Occipital lobe (tissue), 2 donors: Measurements from ENCODE around the gene ZNF181. TPM values are rescaled to one million over a fixed set of nuclear protein-coding genes. Genes with fewer than 3 reads are reported as not detected.
A peak's percentile ranks its signal among the peaks of the same experiment; 100 is the strongest.
"Not testable (repeated sequence)": the region's sequence is repeated elsewhere in the genome, so short reads cannot be mapped to it uniquely, and the experiment has no call there.

Source experiments
- DNase-seq: peaks from one replicate; lab custom pipeline; 2025; lab: John Stamatoyannopoulos, UW
- total RNA-seq: library from RNA; depleted of rRNA; stranded (reverse); fragments of >200 nt; gene quantifications from one replicate; pipeline ENCODE4 v1.2.3, GENCODE V29; 2014

ZNF181 gene
- 53.0 TPM for total RNA-seq

DNA sequence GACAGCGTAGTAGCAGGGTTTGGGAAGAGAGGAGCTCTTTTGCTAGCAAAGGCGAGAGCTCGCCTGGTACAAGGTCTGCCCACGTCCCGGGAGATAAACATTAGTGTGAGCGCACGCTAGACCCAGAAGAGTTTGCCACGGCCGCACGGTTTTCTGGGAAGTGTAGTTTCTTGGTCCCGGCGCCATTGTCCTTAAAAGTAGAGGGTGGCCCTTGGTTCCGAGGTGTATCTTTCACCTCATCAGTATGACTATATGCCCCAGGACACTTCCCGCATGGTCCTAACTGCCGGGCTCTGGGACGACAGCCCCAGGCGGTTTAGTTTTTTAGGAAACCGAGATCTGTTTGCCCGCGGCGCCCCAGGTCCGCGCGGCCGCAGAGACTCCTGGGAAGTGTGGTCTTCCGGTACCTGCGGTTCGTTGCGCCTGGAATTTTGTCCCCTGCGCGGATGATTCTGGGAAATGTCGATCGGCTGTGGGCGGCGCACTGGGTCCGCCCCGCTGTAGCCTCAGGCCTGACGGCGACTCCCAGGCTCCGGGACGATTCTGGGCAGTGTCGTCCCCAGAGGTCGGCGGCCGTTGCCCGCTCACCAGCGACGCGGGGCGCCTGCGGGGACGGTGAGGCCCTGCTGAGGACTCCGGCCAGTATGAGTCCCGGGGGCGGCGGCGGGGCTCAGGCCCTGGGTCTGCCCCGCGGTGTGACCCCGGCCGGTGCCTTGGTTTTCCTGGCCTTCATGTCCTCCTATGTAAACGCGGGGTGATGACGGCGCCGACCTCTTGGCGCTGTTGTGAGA lies at the start of gene ZNF181:
TSS of gene ZNF181 (plus strand) at position 498 of the 791 bp plus-strand sequence. CDS start 795 bp downstream, outside the sequence.
- peak; percentile 89 for DNase-seq

DNA sequence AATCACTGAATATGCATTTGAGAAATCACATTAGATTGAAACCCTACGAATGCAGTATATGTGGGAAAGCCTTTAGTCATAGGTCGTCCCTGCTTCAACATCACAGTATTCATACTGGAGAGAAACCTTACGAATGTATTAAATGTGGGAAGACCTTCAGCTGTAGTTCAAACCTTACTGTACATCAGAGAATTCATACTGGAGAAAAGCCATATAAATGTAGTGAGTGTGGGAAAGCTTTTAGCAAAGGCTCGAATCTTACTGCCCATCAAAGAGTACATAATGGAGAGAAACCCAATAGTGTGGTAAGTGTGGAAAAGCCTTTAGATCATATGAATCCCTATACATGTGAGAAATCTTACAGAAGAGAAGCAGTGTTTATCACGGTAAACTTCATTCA lies 48.8 kb upstream of the ZNF181 start:
- DNase-seq: not testable (repeated sequence)

DNA sequence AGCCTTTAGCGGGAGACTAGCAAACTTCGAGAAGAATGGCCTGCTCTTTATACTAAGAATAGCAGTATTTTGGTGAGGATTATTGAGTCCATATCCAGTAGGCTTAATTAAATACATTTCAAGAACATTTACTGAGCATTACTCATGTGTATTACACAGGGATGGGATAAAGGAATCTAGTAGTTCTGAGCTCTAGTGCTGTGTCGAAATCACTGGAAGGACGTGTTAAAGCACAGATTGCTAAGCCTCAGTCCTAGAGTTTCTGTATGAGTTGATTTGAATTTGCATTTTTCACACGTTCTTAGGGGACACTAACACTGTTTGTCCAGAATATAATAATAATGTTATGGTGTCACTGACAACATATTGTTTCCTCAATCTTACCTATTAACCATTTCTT lies 47.6 kb upstream of the ZNF181 start:
- DNase-seq: no peak

DNA sequence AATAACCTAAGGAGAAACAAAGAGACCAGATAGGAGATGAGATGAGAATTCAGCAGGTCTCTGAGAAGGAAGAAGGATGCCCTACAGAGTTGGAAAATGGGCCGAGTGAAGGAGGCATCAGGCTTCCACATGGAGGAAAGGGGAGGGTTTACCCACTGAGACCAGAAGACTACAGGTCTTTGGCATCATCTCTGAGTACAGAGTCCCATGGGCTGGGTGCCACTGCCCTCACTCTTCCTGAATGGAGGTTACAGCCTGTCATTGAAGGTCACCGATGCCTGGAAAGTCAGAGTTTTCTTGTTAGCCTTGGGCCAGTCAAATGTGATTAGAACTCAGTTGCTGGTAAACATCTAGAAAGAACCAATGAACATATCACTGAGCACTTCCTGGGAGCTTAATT lies 46.7 kb upstream of the ZNF181 start:
- DNase-seq: no peak

DNA sequence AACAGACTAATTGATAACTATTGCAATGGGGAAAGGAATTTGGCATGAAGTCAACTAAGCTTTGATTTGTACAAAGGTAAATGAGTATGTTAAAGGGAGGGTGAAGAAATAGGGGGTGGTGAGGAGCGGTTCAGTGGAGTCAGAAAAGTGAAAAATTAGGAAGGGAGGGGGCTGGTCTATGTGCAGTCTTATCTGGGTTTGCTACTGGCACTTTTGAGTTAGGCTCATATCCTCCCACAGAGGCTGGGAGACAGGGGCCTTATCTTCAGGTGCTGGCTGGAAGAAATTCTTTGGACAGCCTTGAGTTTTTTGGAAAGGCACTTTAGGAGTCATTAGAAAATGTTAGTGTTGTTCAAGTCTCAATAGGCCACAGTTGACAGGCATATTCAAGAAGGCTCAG lies 45.5 kb upstream of the ZNF181 start:
- DNase-seq: no peak

DNA sequence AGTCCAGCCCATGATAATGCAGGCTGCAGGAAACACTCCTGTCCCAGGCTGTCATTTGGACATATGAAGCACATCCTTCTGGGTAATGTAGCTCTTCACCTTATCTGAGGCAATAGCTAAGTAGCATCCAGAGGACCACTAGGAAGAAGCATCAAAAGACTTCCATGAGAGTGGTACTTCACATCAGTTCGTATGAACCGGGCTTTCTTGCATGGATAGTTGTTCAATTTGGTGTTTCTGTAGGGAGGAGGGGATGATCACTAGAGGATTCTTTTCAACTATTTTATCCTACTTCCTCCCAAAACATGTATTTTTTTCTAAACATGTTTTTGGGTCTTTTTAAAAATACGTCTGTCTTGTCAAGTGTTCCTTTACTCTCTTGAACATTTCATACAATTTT lies 43.7 kb upstream of the ZNF181 start:
- DNase-seq: no peak

DNA sequence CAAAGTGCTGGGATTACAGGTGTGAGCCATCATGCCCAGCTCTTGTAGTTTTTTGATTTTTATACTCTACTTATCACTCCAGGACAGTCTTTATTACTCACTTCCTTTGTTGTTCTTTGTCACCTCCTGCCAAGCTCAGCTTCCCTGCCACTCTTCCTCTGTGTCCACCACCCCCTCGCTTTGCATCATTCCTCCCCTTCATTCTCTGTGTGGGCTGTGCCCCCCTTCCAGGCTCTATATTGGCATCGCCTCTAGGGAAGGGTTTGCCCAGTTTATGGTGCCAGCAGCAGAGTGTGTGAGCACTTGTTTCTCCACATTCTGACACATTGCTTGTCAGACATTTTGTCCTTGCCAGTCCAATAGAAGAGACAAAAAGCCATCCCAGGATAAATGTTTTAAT lies 41.5 kb upstream of the ZNF181 start:
- DNase-seq: no peak

DNA sequence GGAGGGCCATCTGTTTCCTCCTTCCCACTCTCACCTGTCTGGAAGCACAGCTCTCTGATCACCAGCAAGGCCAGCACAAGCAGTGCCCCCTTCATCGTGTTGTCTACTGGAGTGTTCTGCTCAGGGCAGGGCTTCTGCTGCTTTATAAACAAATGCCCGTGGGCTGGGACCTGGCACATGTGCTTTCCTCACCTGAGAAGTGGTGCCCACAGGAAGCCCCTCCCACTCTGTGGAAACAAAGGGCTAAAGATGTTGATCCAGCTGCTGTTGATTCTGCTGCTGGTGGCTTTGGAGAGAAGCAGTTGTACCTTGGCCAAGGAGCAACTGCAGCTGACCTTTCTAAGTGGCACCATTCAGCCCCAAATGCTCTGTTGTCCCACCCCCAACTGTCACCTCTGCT lies 26.4 kb upstream of the ZNF181 start:
- DNase-seq: no peak

DNA sequence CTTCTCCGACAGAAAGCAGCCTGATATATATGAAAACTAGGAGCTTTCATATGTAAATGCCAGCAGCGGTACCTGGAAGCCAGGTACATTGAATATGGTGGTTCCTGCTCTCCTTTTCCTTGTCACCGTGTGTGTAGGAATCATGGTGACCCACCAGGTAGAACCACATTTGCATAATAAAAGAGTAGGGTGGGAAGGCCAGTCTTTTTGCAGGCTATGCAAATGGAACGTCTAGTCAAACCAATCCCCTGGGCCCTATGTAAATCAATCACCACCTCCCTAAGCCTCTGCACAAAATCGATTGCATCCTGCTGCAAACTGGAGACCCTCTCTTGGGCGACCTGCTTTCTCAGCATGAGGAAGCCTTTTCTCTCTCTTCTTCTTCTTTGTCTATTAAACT lies 22.2 kb upstream of the ZNF181 start:
- DNase-seq: no peak

DNA sequence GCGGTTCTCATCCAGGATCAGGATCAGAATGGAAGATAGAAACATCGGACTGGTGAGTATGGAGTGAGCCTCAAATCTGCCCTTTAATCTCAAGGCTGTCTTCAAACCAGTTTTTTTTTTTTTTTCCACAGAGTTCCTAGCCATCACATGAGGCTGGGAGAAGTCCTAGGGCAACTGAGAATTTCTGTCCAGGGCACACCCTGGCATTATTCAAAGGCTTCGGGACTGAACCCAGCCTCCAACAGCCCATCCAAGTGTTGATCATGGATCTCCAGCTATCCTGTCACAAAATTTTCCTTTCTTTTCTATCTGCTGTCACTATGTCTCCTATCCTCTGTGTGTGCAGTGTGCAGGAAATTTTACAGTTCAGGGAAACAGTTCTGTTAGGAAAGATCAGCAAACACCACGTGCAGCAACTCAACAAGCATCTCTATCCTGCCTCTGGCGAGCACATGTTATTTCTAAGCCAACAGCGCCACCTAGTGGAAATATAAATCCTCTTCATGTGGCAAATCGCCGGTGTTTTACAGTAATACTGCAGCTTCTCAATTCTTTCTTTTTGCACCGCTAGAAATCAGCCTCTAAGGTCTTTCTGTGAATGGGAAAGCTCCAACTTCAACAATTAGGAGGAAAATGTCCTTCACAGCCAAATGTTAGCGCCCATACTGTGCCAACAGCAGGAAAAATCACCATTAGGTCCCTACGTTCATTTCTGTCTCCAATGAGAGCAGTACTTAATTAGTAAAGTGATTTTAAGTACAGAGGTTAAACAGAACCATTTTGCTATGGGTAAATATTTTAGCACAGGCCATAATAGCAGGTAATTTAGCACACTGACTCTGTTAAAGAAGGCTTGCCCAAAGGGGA lies 21.4 kb upstream of the ZNF181 start:
- DNase-seq: no peak

DNA sequence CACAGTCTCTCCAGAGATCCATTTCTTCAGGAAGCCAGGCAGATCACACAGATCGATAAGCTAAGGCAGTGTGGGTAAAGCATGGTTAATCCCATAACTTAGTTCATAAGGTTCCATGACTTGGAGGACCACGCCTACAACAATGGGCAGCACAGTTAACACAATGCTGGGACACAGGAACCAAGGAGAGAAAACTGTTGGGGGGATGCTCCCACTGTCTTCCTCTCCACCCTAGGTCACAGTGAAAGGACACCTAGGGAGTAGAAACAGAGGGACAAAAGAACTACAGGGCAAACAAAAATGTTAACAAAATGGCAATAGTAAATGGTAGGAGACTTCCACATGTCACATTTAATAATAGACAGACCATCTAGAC lies 20.8 kb upstream of the ZNF181 start:
- DNase-seq: no peak

DNA sequence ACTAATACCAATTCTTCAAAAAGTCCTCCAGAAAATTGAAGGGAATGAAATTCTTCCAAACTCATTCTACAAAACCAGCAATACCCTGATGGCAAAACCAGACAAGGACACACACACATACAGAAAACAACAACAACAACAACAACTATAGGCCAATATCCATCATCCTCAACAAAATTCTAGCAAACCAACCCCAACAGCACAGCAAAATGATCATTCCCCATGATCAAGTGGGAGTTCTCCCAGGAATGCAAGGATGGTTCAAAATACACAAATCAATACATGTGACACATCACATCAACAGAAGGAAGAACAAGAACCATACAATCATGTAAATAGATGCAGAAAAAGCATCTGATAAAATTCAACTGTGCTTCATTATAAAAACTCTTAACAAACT lies 18.7 kb upstream of the ZNF181 start:
- DNase-seq: no peak

DNA sequence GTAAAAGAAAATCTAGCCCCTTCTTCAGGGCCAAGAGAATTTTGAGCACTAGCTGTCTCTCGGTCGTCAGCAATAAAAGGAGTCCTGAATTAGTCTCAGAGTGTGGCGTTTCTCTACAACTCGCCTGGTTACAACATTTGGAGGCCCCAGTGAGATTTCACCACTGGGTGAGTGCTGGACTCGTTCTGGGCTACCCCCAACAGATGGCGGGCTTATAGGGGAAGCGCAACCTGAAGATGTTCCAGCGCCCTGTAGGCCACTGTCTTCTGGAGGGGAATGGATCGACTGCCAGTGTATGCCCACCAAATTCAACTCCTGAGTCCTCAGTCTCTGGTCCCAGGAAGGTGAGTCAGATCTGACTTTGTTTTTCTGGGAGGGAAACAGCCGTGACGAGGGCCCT lies 11.7 kb upstream of the ZNF181 start:
- no peak for DNase-seq

DNA sequence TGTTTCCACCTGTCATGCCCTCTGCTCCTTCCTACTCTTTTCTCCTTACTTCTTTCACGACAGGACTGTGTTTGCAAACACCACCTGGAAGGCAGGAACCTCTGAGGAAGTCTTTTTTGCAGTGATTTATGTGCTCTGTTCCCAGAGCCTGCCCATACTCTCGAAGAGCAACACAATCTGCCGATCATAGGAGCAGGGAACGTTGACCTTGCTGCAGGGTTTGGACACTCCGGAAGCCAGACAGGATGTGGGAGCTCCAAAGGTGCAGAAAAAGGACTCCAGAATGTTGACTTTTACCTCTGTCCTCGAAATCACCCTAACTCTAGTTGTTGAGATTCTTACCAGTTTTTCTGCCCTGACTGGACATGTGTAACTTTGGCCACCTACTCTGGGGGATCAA lies 8.6 kb upstream of the ZNF181 start:
- no peak for DNase-seq

DNA sequence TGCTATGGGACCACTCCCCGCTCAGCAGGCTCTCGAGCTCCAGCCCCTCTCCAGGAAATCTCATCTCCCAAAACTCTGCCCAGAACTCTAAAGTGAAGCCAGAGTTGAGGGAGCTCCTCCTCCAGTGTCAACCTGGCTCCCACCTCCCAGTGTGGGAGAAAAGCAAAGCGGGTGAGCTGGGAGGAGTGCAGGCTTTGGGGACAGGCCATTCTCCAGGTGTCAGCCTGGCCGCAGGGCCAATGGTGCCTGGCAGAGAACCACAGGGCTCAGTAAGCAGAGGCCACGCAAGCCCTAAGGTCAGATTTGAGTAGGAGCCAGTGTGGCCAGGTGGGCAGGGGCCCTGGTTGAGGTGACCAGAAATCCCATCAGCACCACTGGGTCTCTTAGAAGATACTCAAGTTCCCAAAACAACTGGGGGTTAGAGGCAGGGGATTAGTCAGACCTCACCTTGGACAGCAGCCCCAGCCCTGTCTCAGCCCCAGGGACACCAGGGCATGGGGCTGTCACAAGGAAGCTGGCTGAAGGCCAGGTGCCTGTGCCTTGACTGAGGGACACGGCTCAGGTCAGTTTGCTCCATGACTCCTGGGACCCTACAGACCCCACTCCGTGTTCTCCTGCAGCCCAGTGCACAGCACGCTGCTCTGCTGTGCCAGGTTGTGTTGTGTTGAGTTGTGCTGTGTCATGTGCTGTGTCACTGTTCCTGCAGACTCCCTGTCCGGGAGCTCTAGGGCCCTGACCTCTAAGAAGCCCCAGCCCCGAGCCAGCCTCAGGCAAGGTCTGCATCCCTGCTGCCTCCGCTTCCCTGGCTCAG lies 2.8 kb upstream of the ZNF181 start:
- no peak for DNase-seq

DNA sequence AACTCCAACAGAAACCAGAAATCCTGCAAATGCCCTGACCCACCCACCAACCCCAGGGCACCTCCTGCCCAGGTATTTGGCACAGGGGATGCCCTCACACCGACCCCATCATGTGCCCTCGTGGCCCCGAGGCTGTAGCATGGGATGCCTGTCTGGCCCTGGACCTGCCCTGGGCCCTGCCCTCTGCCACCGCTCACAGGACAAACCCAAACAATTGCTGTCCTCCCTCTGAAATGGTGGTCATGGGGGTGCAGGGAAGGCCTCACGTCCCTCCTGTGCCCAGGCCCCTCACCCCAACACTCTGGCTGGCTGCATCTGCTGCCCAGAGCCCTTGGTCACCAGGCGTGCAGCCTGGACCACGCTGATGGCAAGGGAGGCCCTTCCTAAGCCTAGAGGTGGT lies 2.1 kb upstream of the ZNF181 start:
- no peak for DNase-seq

DNA sequence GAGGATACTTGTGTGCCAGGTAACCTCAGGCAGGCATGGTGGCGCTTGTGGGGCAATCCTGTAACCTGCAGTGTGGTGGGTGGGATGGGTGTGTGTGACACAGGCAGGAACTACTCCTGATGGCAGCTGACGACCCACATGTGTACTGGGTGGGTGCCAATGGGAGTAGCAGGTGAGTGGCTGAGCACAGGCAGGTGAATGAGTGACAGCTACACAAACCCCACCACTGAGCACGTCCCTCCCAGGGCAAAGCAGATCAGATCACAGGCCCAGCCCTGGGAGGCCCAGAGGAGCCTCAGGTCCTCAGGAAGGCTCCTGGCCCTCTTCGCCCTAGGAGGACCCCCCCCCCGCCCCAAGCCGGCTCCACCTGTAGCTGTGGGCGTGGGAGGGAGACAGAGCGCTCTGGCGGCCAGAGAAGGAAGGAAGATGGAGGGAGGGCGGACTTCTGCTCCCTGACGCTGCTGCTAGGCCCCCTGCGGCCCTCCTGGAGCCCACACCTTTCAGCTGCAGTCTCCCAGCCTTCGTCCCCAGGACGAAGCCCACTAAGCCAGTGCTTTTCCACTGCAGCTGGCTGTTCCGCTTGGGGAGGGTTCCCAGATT lies 1.3 kb upstream of the ZNF181 start:
- DNase-seq: no peak

DNA sequence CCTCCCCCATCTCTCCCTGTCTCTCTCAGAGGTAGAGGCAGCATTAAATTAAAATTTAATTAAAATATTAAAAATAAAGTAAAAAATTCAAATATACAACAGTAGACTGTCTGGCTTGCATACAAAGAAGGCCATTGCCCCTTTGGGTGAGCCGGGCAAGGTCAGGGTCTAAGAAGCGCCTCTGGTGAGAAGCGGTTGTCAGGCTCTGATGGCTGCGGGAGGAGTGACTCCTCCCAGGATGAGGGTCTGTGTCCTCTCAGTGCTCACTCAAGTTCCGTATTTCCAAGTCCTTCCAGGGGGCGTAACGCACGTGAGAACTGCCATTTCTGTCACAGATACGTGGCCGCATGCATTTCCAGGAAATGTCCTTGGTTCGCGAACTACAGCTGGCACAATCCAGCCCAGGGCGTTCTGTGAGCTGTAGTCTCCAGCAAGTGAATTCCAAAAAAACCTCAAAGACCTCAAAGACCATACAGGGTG lies 737 bp upstream of the ZNF181 start:
- no peak for DNase-seq

DNA sequence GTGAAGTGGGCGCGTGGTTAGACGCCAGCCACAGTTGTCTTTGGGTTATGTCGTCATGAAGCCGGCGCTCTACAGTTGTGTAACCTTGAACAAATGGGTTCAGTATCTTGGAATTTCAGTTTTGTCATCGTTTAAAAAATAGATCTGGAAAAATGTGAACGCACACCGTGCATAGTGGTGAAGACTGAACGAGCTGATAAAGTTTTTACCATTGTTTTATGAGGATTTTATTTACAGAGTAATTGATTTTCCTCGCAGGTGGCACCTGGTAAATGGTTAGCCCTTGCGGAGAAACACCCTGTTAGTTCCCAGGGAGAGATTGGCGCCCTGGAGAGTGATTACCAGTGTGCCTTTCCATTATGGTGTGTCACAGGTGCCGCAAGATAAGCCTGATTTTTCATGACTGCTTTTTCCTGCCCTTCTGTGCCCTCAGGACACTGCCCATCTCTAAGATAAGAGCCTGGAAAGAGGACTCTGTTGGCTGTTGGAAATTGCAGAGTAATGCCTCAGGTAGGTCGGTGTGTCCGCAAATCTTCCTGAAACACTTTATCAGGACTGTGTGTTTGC lies 577 bp downstream of the ZNF181 start:
- no peak for DNase-seq

DNA sequence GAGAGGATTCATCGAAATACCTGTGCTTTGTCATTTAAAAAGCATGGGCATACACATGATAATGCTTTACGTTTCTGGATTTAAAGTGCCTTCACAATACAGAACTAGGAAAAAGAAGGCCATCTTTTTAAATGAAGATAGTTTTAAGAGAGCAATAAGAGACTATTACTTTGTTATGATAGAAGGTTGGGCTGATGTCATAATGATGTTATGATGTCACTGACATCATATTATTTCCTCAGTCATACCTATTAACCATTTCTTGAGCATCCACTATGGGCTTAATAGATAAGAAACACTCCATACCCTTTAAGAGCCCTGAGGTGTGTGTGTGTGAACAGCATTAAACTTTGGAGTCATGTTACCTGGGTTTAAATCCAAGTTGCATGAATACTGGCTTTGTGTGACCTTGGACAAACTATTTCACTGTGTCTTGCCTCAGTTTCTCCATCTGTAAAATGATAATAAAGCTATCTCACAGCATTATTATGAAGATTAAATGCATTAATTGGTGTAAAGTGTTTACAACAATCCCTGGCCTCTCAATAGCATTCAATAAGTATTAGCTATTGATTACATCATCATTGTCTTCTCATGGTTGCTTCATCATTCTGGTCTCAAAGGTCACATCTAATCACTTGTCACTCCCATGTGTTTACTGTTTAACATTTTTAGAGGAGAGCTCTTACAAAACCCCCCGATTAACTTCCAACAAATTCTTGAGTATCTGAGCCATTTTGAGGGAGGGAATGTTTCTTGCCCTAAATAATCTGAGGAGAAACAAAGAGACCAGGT lies 11.1 kb downstream of the ZNF181 start:
- no peak for DNase-seq
